T follicular helper cell (primary cell): ENCODE data around the gene TAF1B.
"Not testable (repeated sequence)": the region's sequence is repeated elsewhere in the genome, so short reads cannot be mapped to it uniquely, and the experiment has no call there.

Experiments used
- DNase-seq: peaks from one replicate; pipeline ENCODE4 v3.0.0-alpha.2; 2020; ENCODE audit warnings: low read depth

Gene TAF1B

DNA sequence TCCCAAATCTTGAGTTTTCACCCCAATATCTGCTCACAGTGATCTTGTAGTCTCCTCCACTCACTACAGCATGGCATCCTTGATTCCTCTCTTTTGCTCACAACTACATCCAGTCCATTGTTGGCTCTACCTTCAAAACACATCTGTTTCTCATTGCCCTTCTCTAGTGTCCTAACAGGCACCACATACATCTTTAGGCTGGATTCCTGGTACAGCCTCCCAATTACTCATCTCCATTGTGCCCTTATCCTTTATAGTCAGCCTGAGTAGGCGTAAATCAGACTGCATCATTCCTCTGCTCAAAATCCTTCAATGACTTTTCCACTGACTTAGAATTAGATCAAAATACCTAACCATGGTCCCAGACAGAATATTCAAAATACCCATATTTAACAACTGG, 10.7 kb upstream of the TAF1B start:
- DNase-seq, result no peak

DNA sequence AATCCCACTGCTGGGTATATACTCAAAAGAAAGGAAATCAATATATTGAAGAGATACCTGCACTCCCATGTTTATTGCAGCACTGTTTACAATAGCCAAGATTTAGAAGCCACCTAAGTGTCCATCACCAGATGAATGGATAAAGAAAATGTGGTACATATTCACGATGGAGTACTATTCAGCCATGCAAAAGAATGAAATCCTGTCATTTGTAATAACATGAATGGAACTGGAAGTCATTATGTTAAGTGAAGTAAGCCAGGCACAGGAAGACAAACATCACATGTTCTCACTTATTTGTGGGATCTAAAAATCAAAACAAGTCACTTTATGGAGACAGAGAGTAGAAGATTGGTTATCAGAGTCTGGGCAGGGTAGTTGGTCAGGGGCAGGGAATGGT, 8.2 kb upstream of the TAF1B start:
- not testable (repeated sequence) for DNase-seq

DNA sequence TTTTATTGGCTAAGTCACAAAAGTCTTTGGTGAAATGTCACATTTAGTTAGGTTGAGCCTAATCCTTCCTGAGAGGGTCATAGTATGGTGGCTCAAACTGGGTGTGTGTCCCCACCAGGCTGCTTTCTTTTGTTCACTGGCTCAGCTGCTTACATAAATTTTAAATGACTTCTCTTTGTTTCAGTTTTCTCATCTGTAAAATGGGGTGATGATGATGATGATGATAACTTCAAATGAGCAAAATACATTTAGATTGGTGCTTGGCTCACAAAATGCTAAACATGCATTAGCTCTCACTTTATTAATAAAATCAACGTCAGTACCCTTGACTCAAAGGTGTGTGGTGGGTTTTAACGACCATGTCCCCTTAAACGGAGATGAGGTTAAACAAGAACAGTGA, 7.2 kb upstream of the TAF1B start:
- DNase-seq, result no peak

DNA sequence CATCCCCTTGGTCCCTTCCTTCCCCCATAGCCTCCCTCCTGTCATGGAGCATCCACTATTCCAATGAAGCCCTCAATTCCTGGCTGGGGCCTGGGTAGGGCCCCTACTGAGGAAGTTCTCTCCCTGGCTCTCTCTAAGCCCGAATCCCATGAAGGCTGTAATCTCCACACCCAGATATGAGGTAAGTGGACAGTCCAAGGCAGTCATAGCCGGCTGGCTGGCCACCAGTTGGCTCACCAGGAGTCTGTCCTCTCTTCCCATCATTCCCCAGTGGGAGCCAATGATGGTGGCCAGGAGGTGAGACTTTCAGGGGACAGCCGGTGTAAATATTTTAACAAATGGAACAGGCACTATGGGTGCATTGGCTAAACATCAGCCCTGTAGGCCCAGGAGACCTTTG, 6.8 kb upstream of the TAF1B start:
- DNase-seq, result no peak

DNA sequence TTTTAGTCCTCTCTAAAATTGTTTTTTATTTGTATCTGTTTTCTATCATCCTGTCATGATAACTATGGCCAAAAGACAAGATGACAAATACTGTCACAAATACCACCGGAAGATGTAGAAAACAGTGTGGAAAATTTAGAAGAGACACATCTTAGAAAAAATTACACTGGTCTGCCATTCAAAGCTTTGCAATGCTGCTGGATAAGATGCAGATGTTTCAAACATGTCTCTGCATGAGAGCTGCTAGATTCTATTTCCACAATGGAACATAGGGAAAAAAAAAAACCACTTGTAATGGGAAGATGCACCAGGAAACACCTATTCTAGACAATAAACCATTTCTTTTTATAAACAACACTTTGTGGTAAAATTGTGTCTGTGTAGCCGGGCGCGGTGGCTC, 5.8 kb upstream of the TAF1B start:
- no peak for DNase-seq

DNA sequence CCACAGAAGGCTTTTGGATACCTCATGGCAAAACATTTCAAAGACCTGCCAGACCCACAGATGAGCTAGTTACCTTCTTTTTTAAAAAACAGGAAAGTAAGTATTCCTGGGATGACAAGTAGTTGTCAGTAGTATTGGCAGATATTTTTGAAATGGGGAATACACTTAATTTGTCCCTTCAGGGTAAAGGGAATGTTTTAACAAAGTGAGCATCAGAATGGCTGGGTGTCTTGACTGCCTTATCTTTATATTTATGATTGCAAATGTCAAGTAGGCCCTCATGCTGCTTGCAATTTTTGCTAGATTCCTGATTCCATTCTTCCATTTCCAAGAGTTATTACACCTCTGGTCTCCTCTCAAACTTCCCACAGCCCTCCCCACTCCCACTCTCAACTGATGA, 4.9 kb upstream of the TAF1B start:
- no peak for DNase-seq

DNA sequence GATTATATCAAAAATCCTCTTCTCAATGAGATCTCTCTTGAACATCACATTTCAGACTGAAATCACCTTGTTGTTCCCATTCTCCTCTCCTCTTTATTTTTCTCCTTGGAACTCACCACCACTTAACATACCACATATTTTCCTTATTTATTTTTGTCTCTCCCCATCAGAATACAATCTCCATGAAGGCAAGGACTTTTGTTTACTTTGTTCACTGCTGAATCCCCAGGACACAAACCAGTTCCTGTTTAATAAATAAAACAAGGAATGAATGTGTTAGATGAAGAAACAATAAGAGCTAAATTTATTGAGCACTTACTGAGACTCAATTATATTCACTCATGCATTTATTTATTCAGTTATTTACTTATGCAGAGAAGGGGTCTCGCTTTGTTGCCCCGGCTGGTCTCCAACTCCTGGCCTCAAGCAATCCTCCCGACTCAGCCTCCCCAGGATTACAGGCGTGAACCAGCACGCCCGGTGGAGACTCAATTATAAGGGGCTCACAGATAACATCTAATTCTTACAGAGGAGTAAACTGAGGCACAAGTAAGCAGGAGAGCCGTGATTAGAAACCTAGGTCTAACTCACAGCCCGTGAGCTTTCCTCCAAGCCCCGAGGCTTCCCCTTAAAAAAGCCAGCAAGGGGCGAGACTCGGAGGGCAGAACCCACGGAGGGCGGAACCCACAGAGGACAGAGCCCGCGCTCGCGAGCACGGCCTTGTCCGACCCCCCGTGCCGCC, 616 bp upstream of the TAF1B start:
- no peak for DNase-seq

DNA sequence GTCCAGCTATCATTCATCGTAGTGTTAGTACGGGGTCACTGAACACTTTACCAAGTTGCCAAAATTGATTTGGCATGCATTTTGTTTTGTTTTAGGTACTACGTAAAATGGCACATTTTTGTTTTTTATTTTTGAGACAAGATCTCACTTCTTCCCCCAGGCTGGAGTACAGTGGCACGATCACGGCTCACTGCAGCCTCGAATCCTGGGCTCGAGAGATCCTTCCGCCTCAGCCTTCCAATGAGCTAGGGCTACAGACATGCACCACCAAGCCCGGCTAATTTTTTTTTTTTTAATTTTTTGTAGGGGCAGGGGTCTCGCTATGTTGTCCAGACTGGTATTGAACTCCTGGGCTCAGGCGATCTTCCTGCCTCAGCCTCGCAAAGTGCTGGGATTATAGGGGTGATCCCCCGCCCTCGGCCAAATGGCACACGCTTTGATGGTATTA, 786 bp downstream of the TAF1B start:
- DNase-seq, result no peak

DNA sequence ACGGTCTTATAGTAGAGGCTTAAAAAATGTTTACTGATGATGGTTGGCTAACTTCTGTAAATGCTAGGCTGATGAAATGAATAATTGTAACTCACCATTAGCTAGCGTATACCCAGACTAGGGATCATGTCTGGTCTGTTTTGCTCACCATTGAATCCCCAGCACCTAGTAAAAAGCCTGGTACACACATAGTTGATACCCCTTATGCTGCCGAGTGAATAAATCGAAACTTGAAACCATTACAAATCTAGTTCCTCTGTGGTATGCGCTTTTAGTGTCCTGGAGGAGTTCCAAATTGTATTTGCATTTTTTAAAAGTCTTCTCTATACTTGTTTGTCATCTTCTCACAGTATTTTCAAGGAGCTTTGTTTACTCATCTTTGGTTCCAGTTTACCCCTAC, 1.3 kb downstream of the TAF1B start:
- DNase-seq, result no peak

DNA sequence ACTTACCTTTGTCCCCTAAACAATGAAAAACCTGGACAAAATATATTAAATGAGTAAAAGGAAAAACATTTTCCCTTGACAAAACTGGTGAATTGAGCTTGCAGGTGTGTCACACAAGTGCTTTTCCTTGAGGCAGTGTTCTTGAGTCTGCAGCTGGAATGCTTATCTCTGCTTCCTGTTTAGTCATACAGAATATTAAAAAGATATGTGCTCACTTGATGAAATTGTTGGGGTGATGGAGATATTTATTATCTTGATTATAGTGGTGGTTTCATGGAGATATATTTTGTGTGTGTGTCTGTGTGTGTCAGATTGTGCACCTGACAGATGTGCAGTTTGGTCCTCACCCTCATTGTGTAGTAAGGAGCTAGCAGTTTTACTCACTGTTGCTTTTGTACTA, 3.3 kb downstream of the TAF1B start:
- no peak for DNase-seq

DNA sequence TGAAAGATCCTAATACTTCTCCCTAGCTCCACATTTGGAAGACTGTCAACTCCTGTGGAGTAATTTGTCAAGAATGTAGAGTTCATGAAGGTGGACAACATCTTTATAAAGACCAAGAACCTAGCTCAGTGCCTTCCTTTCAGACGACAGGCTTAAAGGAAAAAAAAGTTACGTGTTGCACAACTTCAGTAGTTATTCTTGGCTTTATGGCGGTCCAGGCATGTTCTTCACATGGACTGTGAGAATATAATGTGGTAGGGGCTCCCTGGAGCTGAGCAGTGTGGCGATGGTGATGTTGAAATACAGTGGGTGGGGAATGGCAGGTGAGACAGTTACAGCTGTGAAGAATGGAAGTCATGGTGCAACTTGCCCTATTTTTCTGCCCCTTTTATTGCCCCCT, 3.9 kb downstream of the TAF1B start:
- no peak for DNase-seq

DNA sequence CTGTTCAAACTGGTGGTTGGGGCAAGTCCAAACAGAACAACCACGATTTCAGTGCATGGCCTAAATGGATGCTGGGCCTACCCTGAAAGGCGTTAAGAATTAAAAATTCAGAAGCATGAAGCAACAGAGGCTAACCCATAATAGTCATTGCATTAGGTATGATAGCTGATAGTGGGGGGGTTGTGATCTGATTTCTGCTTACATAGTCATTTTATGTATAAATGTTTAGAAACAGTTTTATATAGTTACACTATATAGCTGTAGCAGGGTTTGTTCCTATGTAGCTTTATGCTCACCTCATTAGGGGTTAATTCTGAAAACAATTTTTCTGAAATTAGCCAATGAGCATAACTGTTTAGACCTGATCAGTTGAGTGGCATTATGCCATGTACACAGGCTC, 9.6 kb downstream of the TAF1B start:
- DNase-seq, result no peak

DNA sequence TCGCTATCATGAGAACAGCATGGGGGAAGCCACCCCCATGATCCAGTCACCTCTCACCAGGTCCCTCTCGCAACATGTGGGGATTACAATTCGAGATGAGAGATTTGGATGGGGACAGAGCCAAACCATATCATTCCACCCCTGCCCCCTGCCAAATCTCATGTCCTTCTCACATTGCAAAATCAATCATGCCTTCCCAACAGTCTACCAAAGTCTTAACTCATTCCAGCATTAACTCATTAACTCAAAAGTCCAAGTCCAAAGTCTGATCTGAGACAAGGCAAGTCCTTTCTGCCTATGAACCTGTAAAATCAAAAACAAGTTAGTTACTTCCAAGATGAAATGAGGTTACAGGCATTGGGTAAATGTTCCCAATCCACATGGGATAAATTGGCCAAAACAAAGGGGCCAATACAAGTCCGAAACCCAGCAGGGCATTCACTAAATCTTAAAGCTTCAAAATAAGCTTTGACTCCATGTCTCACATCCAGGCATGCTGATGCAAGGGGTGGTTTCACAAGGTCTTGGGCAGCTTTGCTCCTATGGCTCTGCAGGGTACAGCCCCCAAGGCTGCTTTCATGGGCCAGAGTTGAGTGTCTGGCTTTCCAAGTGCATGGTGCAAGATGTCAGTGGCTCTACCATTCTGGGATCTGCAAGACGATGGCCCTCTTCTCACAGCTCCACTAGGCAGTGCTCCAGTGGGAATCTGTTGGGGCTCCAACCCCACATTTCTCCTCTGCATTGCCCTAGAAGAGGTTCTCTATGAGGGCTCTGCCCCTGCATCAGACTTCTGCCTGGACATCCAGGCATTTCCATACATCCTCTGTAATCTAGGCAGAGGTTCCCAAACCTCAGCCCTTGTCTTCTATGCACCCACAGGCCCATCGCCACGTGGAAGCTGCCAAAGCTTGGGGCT, 14.8 kb downstream of the TAF1B start:
- DNase-seq, result no peak

DNA sequence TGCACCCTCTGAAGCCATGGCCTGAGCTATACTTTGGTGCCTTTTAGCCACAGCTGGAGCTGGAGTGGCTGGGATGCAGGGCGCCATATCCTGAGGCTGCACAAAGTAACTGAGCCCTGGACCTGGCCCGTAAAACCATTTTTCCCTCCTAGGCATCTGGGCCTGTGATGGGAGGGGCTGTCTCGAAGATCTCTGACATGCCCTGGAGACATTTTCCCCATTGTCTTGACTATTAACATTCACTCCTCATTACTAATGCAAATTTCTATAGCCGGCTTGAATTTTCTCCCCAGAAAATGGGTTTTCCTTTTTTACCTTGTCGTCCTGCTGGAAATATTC, 15.4 kb downstream of the TAF1B start:
- DNase-seq, result no peak

DNA sequence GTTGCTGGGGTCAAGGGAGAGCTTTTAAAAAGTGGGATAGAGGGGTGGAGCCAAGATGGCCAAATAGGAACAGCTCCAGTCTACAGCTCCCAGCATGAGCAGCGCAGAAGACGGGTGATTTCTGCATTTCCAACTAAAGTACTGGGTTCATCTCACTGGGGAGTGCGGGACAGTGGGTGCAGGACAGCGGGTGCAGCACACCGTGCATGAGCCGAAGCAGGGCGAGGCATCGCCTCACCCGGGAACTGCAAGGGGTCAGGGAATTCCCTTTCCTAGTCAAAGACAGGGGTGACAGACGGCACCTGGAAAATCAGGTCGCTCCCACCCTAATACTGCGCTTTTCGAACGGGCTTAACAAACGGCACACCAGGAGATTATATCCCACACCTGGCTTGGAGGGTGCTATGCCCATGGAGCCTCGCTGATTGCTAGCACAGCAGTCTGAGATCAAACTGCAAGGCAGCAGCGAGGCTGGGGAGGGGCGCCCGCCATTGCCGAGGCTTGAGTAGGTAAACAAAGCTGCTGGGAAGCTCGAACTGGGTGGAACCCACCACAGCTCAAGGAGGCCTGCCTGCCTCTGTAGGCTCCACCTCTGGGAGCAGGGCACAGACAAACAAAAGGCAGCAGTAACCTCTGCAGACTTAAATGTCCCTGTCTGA, 17.8 kb downstream of the TAF1B start:
- DNase-seq, result not testable (repeated sequence)

DNA sequence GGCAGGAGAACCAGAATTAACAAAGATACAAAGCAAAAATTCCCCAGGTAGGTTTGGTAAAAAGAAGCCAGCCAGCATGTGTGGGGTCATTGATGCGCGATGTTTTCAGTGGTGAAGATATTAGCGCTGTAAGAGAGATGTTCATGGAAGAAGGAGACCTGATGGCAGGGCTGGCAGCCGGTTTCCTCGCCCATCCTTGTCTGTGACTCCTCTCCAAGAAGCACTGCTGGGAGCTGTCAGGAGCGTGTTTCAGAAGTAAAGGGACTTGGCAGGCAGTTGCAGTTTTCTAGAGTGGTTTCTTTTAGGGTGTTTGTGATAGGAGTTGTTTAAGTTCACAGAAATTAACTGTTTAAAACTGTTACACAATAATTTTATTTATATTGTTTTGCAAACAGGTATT, 24.6 kb downstream of the TAF1B start:
- no peak for DNase-seq

DNA sequence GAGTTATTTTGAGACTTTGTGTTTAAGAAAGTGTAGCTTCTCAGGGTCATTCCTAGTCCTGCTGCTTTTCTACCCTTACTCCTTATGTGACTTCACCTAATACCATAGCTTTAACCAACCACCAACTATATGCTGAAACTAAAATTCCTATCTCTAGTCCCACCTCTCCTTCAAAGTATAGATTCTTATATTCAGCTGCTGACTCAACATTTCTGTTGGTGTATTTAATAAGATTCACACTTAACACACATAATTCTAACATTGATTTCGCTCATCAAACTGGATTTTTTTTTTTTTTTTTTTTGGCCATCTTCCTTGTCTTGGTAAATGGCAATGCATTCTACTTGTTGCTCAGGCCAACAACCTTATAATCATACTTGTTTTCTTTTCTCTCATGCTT, 30.1 kb downstream of the TAF1B start:
- no peak for DNase-seq

DNA sequence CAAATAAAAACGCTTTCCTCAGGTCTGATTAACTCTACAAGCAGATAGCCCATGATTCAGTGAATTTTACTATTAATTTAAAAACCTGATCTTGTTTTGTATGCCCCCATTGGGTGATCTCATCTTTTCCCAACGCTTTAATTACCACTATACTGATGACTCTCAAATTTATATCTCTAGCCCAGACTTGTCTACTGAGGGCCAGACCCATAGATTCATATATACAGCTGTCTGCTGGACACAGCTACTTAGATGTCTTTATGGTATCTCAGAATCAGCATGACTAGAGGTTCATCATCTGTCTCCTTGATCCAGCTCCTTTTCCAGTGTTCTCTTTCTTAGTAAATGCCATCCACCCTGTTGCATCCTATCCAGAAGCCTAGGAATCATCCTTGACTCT, 33.8 kb downstream of the TAF1B start:
- no peak for DNase-seq

DNA sequence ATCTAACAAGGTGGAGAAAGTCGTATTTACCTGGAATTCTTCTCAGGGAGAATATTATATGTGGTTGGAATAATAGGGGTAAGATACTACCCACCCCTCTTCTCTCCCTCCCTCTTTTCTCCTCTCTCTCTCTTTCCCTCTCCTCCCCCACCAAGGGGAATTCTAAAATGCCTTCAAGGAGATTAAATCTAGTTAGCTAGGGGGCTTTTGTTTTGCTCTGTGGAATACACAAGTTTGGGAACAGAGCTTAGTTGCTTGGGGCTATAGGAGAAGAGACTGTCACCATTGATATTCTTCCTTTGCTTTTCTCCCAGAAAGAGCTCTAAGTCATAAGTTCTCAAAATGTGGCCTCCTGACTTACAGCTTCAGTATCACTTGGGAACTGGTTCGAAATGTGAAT, 34.5 kb downstream of the TAF1B start:
- DNase-seq, result no peak

DNA sequence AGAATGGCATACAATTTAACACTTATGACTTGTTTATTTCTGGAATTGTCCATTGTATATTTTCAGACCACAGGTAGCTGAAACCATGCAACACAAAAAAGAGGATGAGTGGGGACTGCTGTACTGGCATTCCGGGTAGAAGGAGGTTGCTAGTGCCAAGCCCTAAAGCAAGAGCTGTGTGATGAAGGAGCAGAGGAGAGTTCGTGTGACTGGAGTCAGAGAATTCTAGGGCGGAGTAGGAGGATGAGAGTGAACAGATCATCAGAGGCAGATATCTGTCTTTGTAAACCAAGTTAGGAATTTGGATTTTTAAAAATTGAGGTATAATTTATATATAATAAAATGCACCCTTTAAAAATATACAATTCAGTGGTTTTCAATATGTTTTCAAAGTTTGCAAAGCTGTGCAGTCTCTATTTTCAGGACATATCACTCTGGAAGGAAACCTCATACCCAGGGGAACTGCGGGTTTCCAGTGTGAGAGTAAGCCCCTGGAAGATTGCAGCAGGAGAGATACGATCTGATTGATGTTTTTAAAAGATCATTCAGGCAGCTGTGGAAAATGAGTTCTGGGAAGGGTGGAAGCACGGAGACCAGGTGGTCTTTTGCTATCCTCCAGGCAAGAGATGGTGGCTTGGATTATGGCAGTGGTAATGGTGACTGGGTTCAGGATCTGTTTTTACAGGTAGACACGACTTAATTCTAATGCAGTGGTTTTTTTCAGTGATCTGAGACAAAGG, 36.4 kb downstream of the TAF1B start:
- no peak for DNase-seq

DNA sequence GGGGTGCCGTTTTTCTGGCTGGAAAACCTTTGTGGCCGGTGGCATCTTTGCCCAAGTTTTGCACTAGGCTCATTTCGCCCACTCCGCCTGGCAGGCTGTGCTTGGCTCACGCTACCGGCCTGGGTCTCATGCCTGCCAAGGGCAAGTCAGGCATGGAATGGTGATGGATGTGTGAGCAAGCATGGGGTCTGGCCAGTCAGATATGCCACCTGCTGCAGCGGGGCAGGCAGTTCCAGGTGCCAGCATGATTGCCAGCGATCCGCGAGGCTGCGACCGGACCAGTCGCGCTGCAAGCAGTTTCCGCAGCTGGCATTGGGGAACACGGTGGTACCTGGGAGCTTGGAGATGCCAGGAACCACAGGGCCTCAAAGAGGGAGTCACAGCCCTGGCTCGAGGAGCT, 40.6 kb downstream of the TAF1B start:
- DNase-seq, result no peak

DNA sequence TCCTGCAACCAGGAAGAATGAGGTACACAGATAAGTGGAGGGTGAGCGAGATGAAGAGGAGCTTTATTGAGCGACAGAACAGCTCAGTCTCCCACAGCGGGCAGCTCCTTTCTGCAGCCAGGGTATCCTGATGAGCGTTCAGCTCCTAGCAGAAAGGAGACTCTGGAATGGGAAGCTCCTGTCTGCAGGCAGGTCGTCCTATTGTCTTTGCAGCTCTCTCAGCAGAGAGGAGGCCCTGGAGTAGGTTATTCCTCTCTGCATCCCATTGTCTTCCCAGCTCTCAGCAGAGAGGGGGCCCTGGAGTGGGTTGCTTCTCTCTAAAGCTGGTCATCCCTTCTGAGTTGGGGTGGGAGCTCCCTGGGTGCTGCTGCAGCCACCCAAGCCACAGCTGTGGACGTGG, 41.2 kb downstream of the TAF1B start:
- no peak for DNase-seq
